ENCODE data around the gene TMEM131L. TPM values are rescaled to one million over a fixed set of nuclear protein-coding genes. Genes with fewer than 3 reads are reported as not detected.

Gene TMEM131L
- total RNA-seq, 1 donor from 2014 or later = 18.6 TPM

- H3K36me3 ChIP-seq (ENCODE audit: insufficient read depth, low read length) = no peaks in the 10 kb centered on the region
- H3K27me3 Mint-ChIP-seq (ENCODE audit: low read depth, unreplicated experiment) = peaks cover 3% of the 10 kb centered on the region
- H3K9me3 ChIP-seq (ENCODE audit: insufficient read depth, low read depth, low read length) = no peaks in the 10 kb centered on the region
- FAIRE-seq = no peak
- peaks cover 7% of the 10 kb centered on the region for H3K9me3 Mint-ChIP-seq (ENCODE audit: unreplicated experiment)
- peaks cover 1% of the 10 kb centered on the region for H3K36me3 Mint-ChIP-seq (ENCODE audit: low read depth, unreplicated experiment)
- TF ChIP-seq EZH2 (IDR thresholded peaks at IDR 0.05; ENCODE audit: insufficient read depth, low read length) (no peak), CTCF (IDR thresholded peaks at IDR 0.05; ENCODE audit: insufficient read depth, low read depth, low read length) (no peak)
- no peaks in the 10 kb centered on the region for H3K79me2 ChIP-seq (ENCODE audit: insufficient read depth, low read length)
- H3K9ac ChIP-seq (ENCODE audit: low read length) = no peak overlapping the region
- no peak for DNase-seq (ENCODE audit: low read depth)
- no peak overlapping the region for H2AFZ ChIP-seq (ENCODE audit: low read depth, low read length)
- H3K4me1 Mint-ChIP-seq (ENCODE audit: low read depth, unreplicated experiment) = peaks cover 8% of the 10 kb centered on the region
- peaks cover 4% of the 10 kb centered on the region for H3K4me1 ChIP-seq (ENCODE audit: insufficient read depth, low read length)
- no peaks in the 10 kb centered on the region for H4K20me1 ChIP-seq (ENCODE audit: insufficient read depth, low read length)
- peak overlapping the region; percentile 0 for H3K27ac Mint-ChIP-seq (ENCODE audit: unreplicated experiment)
- H3K4me2 ChIP-seq (ENCODE audit: low read length) = no peak overlapping the region
- no peak overlapping the region for H3K27ac ChIP-seq (ENCODE audit: low read depth, low read length)
- no peak overlapping the region for H3K4me3 ChIP-seq (ENCODE audit: insufficient read depth, low read depth, low read length)
- no peaks in the 10 kb centered on the region for H3K27me3 ChIP-seq (ENCODE audit: insufficient read depth, low read length)
- H3K4me3 Mint-ChIP-seq (ENCODE audit: unreplicated experiment) = no peak overlapping the region
These were observed 188.9 kb downstream of the TMEM131L start for GRCh38 chr4:153655002-153655541.

GRCh38 chr4:153655928-153656327 is 189.8 kb downstream of the TMEM131L start:
- no peak overlapping the region for H3K9ac ChIP-seq (ENCODE audit: low read length)
- FAIRE-seq = no peak
- no peaks in the 10 kb centered on the region for H4K20me1 ChIP-seq (ENCODE audit: insufficient read depth, low read length)
- Mint-ChIP-seq H3K27ac (ENCODE audit: unreplicated experiment) (no peak overlapping the region), H3K4me1 (ENCODE audit: low read depth, unreplicated experiment) (peaks cover 8% of the 10 kb centered on the region), H3K36me3 (ENCODE audit: low read depth, unreplicated experiment) (peaks cover 1% of the 10 kb centered on the region), H3K4me3 (ENCODE audit: unreplicated experiment) (no peak overlapping the region), H3K9me3 (ENCODE audit: unreplicated experiment) (peaks cover 7% of the 10 kb centered on the region), H3K27me3 (ENCODE audit: low read depth, unreplicated experiment) (peaks cover 3% of the 10 kb centered on the region)
- no peak overlapping the region for H3K27ac ChIP-seq (ENCODE audit: low read depth, low read length)
- no peaks in the 10 kb centered on the region for H3K79me2 ChIP-seq (ENCODE audit: insufficient read depth, low read length)
- no peaks in the 10 kb centered on the region for H3K27me3 ChIP-seq (ENCODE audit: insufficient read depth, low read length)
- H2AFZ ChIP-seq (ENCODE audit: low read depth, low read length) = no peak overlapping the region
- peaks cover 4% of the 10 kb centered on the region for H3K4me1 ChIP-seq (ENCODE audit: insufficient read depth, low read length)
- no peak overlapping the region for H3K4me2 ChIP-seq (ENCODE audit: low read length)
- TF ChIP-seq CTCF (IDR thresholded peaks at IDR 0.05; ENCODE audit: insufficient read depth, low read depth, low read length) = no peak
- TF ChIP-seq EZH2 (IDR thresholded peaks at IDR 0.05; ENCODE audit: insufficient read depth, low read length) = no peak
- H3K9me3 ChIP-seq (ENCODE audit: insufficient read depth, low read depth, low read length) = no peaks in the 10 kb centered on the region
- no peak for DNase-seq (ENCODE audit: low read depth)
- H3K4me3 ChIP-seq (ENCODE audit: insufficient read depth, low read depth, low read length) = no peak overlapping the region
- no peaks in the 10 kb centered on the region for H3K36me3 ChIP-seq (ENCODE audit: insufficient read depth, low read length)

GRCh38 chr4:153661215-153661822 is 195.2 kb downstream of the TMEM131L start:
- Histone ChIP-seq H3K9me3 (ENCODE audit: insufficient read depth, low read depth, low read length) (no peaks in the 10 kb centered on the region), H3K4me1 (ENCODE audit: insufficient read depth, low read length) (no peaks in the 10 kb centered on the region), H4K20me1 (ENCODE audit: insufficient read depth, low read length) (no peaks in the 10 kb centered on the region), H3K4me3 (ENCODE audit: insufficient read depth, low read depth, low read length) (no peak overlapping the region), H2AFZ (ENCODE audit: low read depth, low read length) (no peak overlapping the region), H3K79me2 (ENCODE audit: insufficient read depth, low read length) (no peaks in the 10 kb centered on the region), H3K27me3 (ENCODE audit: insufficient read depth, low read length) (no peaks in the 10 kb centered on the region), H3K4me2 (ENCODE audit: low read length) (no peak overlapping the region), H3K27ac (ENCODE audit: low read depth, low read length) (no peak overlapping the region), H3K9ac (ENCODE audit: low read length) (no peak overlapping the region), H3K36me3 (ENCODE audit: insufficient read depth, low read length) (no peaks in the 10 kb centered on the region)
- no peak overlapping the region for H3K4me3 Mint-ChIP-seq (ENCODE audit: unreplicated experiment)
- FAIRE-seq = no peak
- no peak for DNase-seq (ENCODE audit: low read depth)
- no peaks in the 10 kb centered on the region for H3K4me1 Mint-ChIP-seq (ENCODE audit: low read depth, unreplicated experiment)
- H3K27me3 Mint-ChIP-seq (ENCODE audit: low read depth, unreplicated experiment) = peaks cover 4% of the 10 kb centered on the region
- no peak overlapping the region for H3K27ac Mint-ChIP-seq (ENCODE audit: unreplicated experiment)
- H3K9me3 Mint-ChIP-seq (ENCODE audit: unreplicated experiment) = peaks cover 1% of the 10 kb centered on the region
- H3K36me3 Mint-ChIP-seq (ENCODE audit: low read depth, unreplicated experiment) = no peaks in the 10 kb centered on the region
- TF ChIP-seq CTCF (IDR thresholded peaks at IDR 0.05; ENCODE audit: insufficient read depth, low read depth, low read length) = no peak
- TF ChIP-seq EZH2 (IDR thresholded peaks at IDR 0.05; ENCODE audit: insufficient read depth, low read length) = no peak

Data from astrocyte (in vitro differentiated cells and primary cell).